H1 (cell line): Measurements from ENCODE around the gene PMEPA1. TPM values are rescaled to one million over a fixed set of nuclear protein-coding genes. Genes with fewer than 3 reads are reported as not detected.

Experiments used
- CTCF ChIA-PET: fragments of 300-600 bp; sonication (Branson Sonifier 250); formaldehyde crosslinking; loops from one replicate; lab custom pipeline; 2021; ENCODE audit not compliant: partially characterized antibody; lab: Charles Lee
- POLR2A ChIA-PET: fragments of 300-600 bp; sonication (Branson Sonifier 250); formaldehyde crosslinking; loops from one replicate; lab custom pipeline; 2021; ENCODE audit warnings: inconsistent platforms; ENCODE audit not compliant: partially characterized antibody; lab: Charles Lee
- DNase-seq, 2 experiments: peaks; one replicate each; pipeline versions ENCODE4 v3.0.0 to v3.0.0-alpha.2; 2010 to 2022; ENCODE audit warnings: low spot score in 2 of 2, low read depth in 1 of 2, mixed read lengths in 1 of 2
- FAIRE-seq: peaks from 2 replicates; lab custom pipeline; 2011; peaks lifted over from hg19 to GRCh38; lab: Jason Lieb, UNC
- H2AFZ ChIP-seq: 2 replicates; pipeline ENCODE4 v1.8.1; 2012; ENCODE audit warnings: low read length, inconsistent platforms
- H2AK5ac ChIP-seq: 2 replicates; pipeline ENCODE4 v1.6.1; 2013; ENCODE audit warnings: low read depth, low read length
- H2BK120ac ChIP-seq: replicated peaks from 2 replicates; pipeline ENCODE3; 2013; ENCODE audit warnings: low read depth, low read length, inconsistent platforms
- H2BK12ac ChIP-seq: 2 replicates; pipeline ENCODE4 v1.6.1; 2013; ENCODE audit warnings: low read depth, low read length
- H2BK15ac ChIP-seq: 2 replicates; pipeline ENCODE4 v1.6.1; 2013; ENCODE audit warnings: low read length
- H2BK20ac ChIP-seq: 2 replicates; pipeline ENCODE4 v1.6.1; 2013; ENCODE audit warnings: low read length
- H2BK5ac ChIP-seq: 2 replicates; pipeline ENCODE4 v1.6.1; 2013; ENCODE audit warnings: low read depth, low read length
- H3K14ac ChIP-seq: 2 replicates; pipeline ENCODE4 v1.6.1; 2013; ENCODE audit warnings: inconsistent platforms; ENCODE audit not compliant: insufficient read length
- H3K18ac ChIP-seq: 2 replicates; pipeline ENCODE4 v1.6.1; 2013; ENCODE audit warnings: low read length; ENCODE audit errors: extremely low read depth
- H3K23ac ChIP-seq: 2 replicates; pipeline ENCODE4 v1.6.1; 2013; ENCODE audit warnings: inconsistent platforms; ENCODE audit not compliant: insufficient read length
- H3K23me2 ChIP-seq: 2 replicates; pipeline ENCODE4 v1.6.1; 2013; ENCODE audit warnings: low read depth, low read length
- H3K27ac ChIP-seq: 2 replicates; pipeline ENCODE4 v1.6.1; 2011; ENCODE audit warnings: low read depth, low read length, inconsistent platforms
- H3K27me3 ChIP-seq, 4 experiments: replicated peaks in 1 of 4; 1 replicate in 1 of 4; 2 replicates in 3 of 4; pipeline versions ENCODE4 v1.6.1 to v1.8.1; 2011 to 2013; ENCODE audit warnings: low read length in 3 of 4, mild to moderate bottlenecking in 3 of 4, inconsistent platforms in 2 of 4, mixed read lengths in 2 of 4, moderate library complexity in 1 of 4; ENCODE audit not compliant: control insufficient read depth in 3 of 4, insufficient read depth in 3 of 4; ENCODE audit errors: extremely low read depth in 1 of 4
- H3K36me3 ChIP-seq, 4 experiments: 2 replicates each; pipeline versions ENCODE4 v1.6.1 to v1.8.1; 2011 to 2013; ENCODE audit warnings: mild to moderate bottlenecking in 4 of 4, low read length in 3 of 4, moderate library complexity in 2 of 4, control low read depth in 1 of 4, inconsistent platforms in 1 of 4; ENCODE audit not compliant: insufficient read depth in 4 of 4, control insufficient read depth in 2 of 4
- H3K4ac ChIP-seq: replicated peaks from 2 replicates; pipeline ENCODE3; 2013; ENCODE audit warnings: low read length, low read depth, mixed read lengths, inconsistent platforms; ENCODE audit not compliant: insufficient read length
- H3K4me1 ChIP-seq, 4 experiments: replicated peaks in 1 of 4; 1 replicate in 1 of 4; 2 replicates in 3 of 4; pipeline versions ENCODE4 v1.6.1 to v1.8.1; 2011 to 2013; ENCODE audit warnings: low read length in 3 of 4, inconsistent platforms in 2 of 4, mixed read lengths in 1 of 4; ENCODE audit not compliant: insufficient read depth in 4 of 4, control insufficient read depth in 3 of 4
- H3K4me2 ChIP-seq, 2 experiments: 2 replicates each; pipeline versions ENCODE4 v1.6.1 to v1.8.1; 2011 to 2013; ENCODE audit warnings: low read depth in 2 of 2, low read length in 2 of 2, control low read depth in 1 of 2, inconsistent platforms in 1 of 2, mild to moderate bottlenecking in 1 of 2; ENCODE audit not compliant: insufficient read depth in 1 of 2
- H3K4me3 ChIP-seq, 4 experiments: fragments of 200-600, 300-600 bp in 1 of 4; sonication (generic), shearing (Covaris generic), sonication (Bioruptor Twin) in 1 of 4; 2 replicates each; pipeline versions ENCODE4 v1.5.1 to v1.8.1; 2011 to 2016; ENCODE audit warnings: low read length in 4 of 4, low read depth in 3 of 4, control low read depth in 2 of 4, inconsistent platforms in 2 of 4, mild to moderate bottlenecking in 2 of 4, mixed read lengths in 1 of 4, moderate library complexity in 1 of 4; ENCODE audit not compliant: insufficient read depth in 2 of 4; ENCODE audit errors: extremely low read depth in 1 of 4
- H3K56ac ChIP-seq: replicated peaks from 2 replicates; pipeline ENCODE3; 2013; ENCODE audit warnings: low read depth, mild to moderate bottlenecking, mixed read lengths, low read length, inconsistent platforms; ENCODE audit not compliant: insufficient read length
- H3K79me1 ChIP-seq: 2 replicates; pipeline ENCODE4 v1.6.1; 2013; ENCODE audit warnings: low read depth, low read length, control low read depth
- H3K79me2 ChIP-seq, 2 experiments: 2 replicates each; pipeline versions ENCODE4 v1.6.1 to v1.8.1; 2012 to 2013; ENCODE audit warnings: low read length in 2 of 2, mild to moderate bottlenecking in 2 of 2, inconsistent platforms in 1 of 2; ENCODE audit not compliant: insufficient read depth in 2 of 2, control insufficient read depth in 1 of 2
- H3K9ac ChIP-seq, 4 experiments: replicated peaks in 1 of 4; 1 replicate in 1 of 4; 2 replicates in 3 of 4; pipeline versions ENCODE4 v1.6.1 to v1.8.1; 2011 to 2013; ENCODE audit warnings: low read depth in 3 of 4, low read length in 3 of 4, control low read depth in 2 of 4, mild to moderate bottlenecking in 2 of 4, moderate library complexity in 2 of 4, inconsistent platforms in 1 of 4; ENCODE audit errors: extremely low read depth in 1 of 4
- H3K9me3 ChIP-seq, 2 experiments: 2 replicates each; pipeline versions ENCODE4 v1.6.1 to v1.8.1; 2012 to 2013; ENCODE audit warnings: mild to moderate bottlenecking in 2 of 2, moderate library complexity in 2 of 2, control low read depth in 1 of 2, inconsistent platforms in 1 of 2, low read depth in 1 of 2, low read length in 1 of 2, mixed read lengths in 1 of 2; ENCODE audit not compliant: insufficient read depth in 2 of 2
- H4K20me1 ChIP-seq, 2 experiments: replicated peaks in 1 of 2; 2 replicates each; pipeline versions ENCODE3 to v1.8.1; 2011 to 2013; ENCODE audit warnings: inconsistent platforms in 2 of 2, low read length in 2 of 2, mild to moderate bottlenecking in 1 of 2; ENCODE audit not compliant: insufficient read depth in 2 of 2, control insufficient read depth in 1 of 2
- H4K5ac ChIP-seq: 2 replicates; pipeline ENCODE4 v1.6.1; 2013; ENCODE audit warnings: low read length, low read depth, mixed read lengths, inconsistent platforms; ENCODE audit not compliant: insufficient read length
- H4K8ac ChIP-seq: 2 replicates; pipeline ENCODE4 v1.8.0; 2013; ENCODE audit warnings: mild to moderate bottlenecking, moderate library complexity, low read length, inconsistent platforms; ENCODE audit not compliant: insufficient read depth; ENCODE audit errors: extremely low read depth
- H4K91ac ChIP-seq: replicated peaks from 2 replicates; pipeline ENCODE3; 2013; ENCODE audit warnings: low read length, mixed read lengths, inconsistent platforms; ENCODE audit not compliant: insufficient read length
- BCL11A ChIP-seq, 2 experiments: IDR thresholded peaks; one replicate each; pipeline ENCODE4 v1.6.1; 2011; ENCODE audit warnings: low read depth in 2 of 2, low read length in 2 of 2, mild to moderate bottlenecking in 2 of 2
- GTF2F1 ChIP-seq: IDR thresholded peaks from 2 replicates; pipeline ENCODE4 v1.6.1; 2012; ENCODE audit warnings: low read depth, low read length, improper control_type of control experiment, borderline replicate concordance
- SIRT6 ChIP-seq: IDR thresholded peaks from one replicate; pipeline ENCODE4 v1.7.1; 2012; ENCODE audit warnings: low read length, inconsistent platforms
- SIX5 ChIP-seq: IDR thresholded peaks from 2 replicates; pipeline ENCODE4 v1.6.1; 2011; ENCODE audit warnings: mild to moderate bottlenecking, low read depth, low read length
- SP2 ChIP-seq: IDR thresholded peaks from 2 replicates; pipeline ENCODE4 v1.6.1; 2012; ENCODE audit warnings: mild to moderate bottlenecking, low read length, inconsistent platforms
- SUZ12 ChIP-seq: fragments of 200-600 bp; sonication (generic); IDR thresholded peaks from 2 replicates; pipeline ENCODE4 v1.6.1; 2012; ENCODE audit warnings: mild to moderate bottlenecking, inconsistent platforms, low read length, moderate library complexity, mixed read lengths
- TCF12 ChIP-seq: IDR thresholded peaks from 2 replicates; pipeline ENCODE4 v1.6.1; 2011; ENCODE audit warnings: low read depth, mild to moderate bottlenecking, low read length
- WGBS, 2 experiments: shearing (Covaris generic) in 1 of 2; methylation state at CpG; one replicate each; pipeline versions ENCODE4 v1.1.6 to v1.1.7; 2013 to 2015; ENCODE audit warnings: low lambda C conversion rate in 2 of 2, mixed read lengths in 2 of 2, inconsistent platforms in 1 of 2, low coverage in 1 of 2, missing lambda C conversion rate in 1 of 2; ENCODE audit not compliant: insufficient replicate concordance in 2 of 2, insufficient coverage in 1 of 2, insufficient read length in 1 of 2; ENCODE audit errors: extremely low coverage in 1 of 2, missing lambda C conversion rate in 1 of 2; 5-methylcytosine and 5-hydroxymethylcytosine counted together
- polyA plus RNA-seq, 7 experiments: library from polyadenylated mRNA; depleted of rRNA in 3 of 7; stranded (reverse) in 5 of 7; unstranded in 2 of 7; fragments of >200 nt in 5 of 7; fragments of 200-250 nt in 2 of 7; gene quantifications; 1 replicate in 5 of 7; 2 replicates in 1 of 7; 4 replicates in 1 of 7; pipeline versions ENCODE4 v1.2.1 to v1.2.3, GENCODE V29; 2011 to 2013; ENCODE audit warnings: missing spikeins in 2 of 7, mixed read lengths in 2 of 7
- total RNA-seq: library from RNA; stranded (reverse); fragmentation: NEBNext Ultra II Directional; extraction: Animal tissue kit (Norgen Biotek cat#: 25700); gene quantifications from 2 replicates; pipeline ENCODE4 v1.2.1, GENCODE V29; 2021
- TF ChIP-seq, protein P1 (sequence below): IDR thresholded peaks from 2 replicates; pipeline ENCODE4 v1.6.1; 2012; ENCODE audit warnings: inconsistent platforms

The PMEPA1 gene
- total and polyA plus RNA-seq, 2 of the 8 experiments (the other 6 are each of a cell fraction or from before 2014, with no cell fraction given), result 12.7 to 20.5 TPM

DNA sequence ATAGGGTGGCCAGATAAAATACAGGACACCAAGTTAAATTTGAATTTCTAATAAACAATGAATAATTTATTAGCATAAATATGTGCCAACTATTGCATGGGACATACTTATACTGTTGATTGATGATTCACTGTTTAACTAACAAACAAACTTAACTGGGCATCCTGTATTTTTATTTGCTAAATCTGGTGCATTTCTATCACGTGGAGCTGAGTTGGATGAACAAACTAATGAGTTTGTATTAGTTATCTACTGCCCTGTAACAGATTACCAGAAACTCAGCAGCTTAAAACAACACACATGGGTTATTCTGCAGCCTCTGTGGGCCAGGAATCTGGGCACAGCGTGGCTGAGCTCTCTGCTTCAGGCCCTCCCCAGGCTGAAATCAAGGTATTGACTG is 28.2 kb upstream of the PMEPA1 start:
- Histone ChIP-seq H3K36me3 (no peaks in the 10 kb centered on the region), H3K79me2 (no peaks in the 10 kb centered on the region), H3K4me1 (peaks cover 0 to 5% (median 2%) of the 10 kb centered on the region in 4 experiments; a peak in 4 of 7 replicates), H3K14ac (no peak overlapping the region), H2BK20ac (no peak overlapping the region), H2BK5ac (no peak overlapping the region), H3K27me3 (no peaks in the 10 kb centered on the region), H3K56ac (no peak overlapping the region), H3K9ac (no peak overlapping the region), H3K27ac (no peak overlapping the region), H3K4me2 (no peak overlapping the region), H4K5ac (no peak overlapping the region), H3K4ac (no peak overlapping the region), H3K23me2 (no peaks in the 10 kb centered on the region), H2AFZ (no peak overlapping the region)
- no peak for FAIRE-seq
- WGBS, 2 experiments, result 88% methylated on average over 2 of the region's 2 CpGs; no CpG with 5 or more reads in 1 of the 2 experiments
- TF ChIP-seq SP2, result no peak
- no peak for TF ChIP-seq GTF2F1
- no peak for TF ChIP-seq TCF12
- TF ChIP-seq SUZ12, result no peak
- no peak for TF ChIP-seq SIX5
- TF ChIP-seq, protein P1, sequence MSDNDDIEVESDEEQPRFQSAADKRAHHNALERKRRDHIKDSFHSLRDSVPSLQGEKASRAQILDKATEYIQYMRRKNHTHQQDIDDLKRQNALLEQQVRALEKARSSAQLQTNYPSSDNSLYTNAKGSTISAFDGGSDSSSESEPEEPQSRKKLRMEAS, result no peak
- TF ChIP-seq SIRT6, result no peak
- TF ChIP-seq BCL11A (IDR thresholded peaks at IDR 0.05; ENCODE audit: low read depth in 2 of 2, low read length in 2 of 2), result no peak
- TF ChIP-seq, all 59 proteins: peak for 0
- no peak overlapping the region for H2BK12ac ChIP-seq
- H4K8ac ChIP-seq, result no peak overlapping the region
- CTCF ChIA-PET, result interaction anchor here (1.0 to 1.3 kb wide), 3 partner anchors 9 to 82 kb away, joined by 3 read pairs; no protein-coding TSS in a partner anchor
- no peaks in the 10 kb centered on the region for H4K20me1 ChIP-seq
- POLR2A ChIA-PET, result no interaction called here
- H2BK15ac ChIP-seq, result no peak overlapping the region
- no peaks in the 10 kb centered on the region for H3K9me3 ChIP-seq
- no peak for DNase-seq
- no peaks in the 10 kb centered on the region for H3K79me1 ChIP-seq
- no peak overlapping the region for H3K18ac ChIP-seq
- no peak overlapping the region for H2AK5ac ChIP-seq
- H2BK120ac ChIP-seq, result no peak overlapping the region
- no peak overlapping the region for H3K23ac ChIP-seq
- H3K4me3 ChIP-seq, result no peak overlapping the region
- H4K91ac ChIP-seq, result no peak overlapping the region
